Thoracic aorta (tissue), 2 donors: ENCODE results near the gene ENPP3. TPM values are rescaled to one million over a fixed set of nuclear protein-coding genes. Genes with fewer than 3 reads are reported as not detected.

Source experiments
- ATAC-seq: fragments of 150-250 bp; one replicate; pipeline ENCODE4 v1.8.0; 2017; ENCODE audit warnings: low read depth; ENCODE audit not compliant: insufficient number of reproducible peaks, low FRiP score
- DNase-seq: peaks from one replicate; pipeline ENCODE4 v3.0.0-alpha.2; 2020; ENCODE audit warnings: low spot score
- H3K27ac ChIP-seq, 2 donors: fragments of 200-600 bp; sonication (generic); 1 replicate in 1 of 2; 2 replicates in 1 of 2; pipeline ENCODE4 v1.5.1; 2016; ENCODE audit warnings: mild to moderate bottlenecking in 2 of 2, moderate library complexity in 2 of 2
- H3K27me3 ChIP-seq: fragments of 200-600 bp; sonication (generic); replicated peaks from 2 replicates; pipeline ENCODE4 v1.6.0; 2016; ENCODE audit warnings: mild to moderate bottlenecking; ENCODE audit not compliant: insufficient read depth
- H3K36me3 ChIP-seq: fragments of 200-600 bp; sonication (generic); one replicate; pipeline ENCODE4 v1.5.1; 2016
- H3K4me1 ChIP-seq, 2 donors: fragments of 200-600 bp; sonication (generic); 1 replicate in 1 of 2; 2 replicates in 1 of 2; pipeline versions ENCODE4 v1.5.1 to v1.6.0; 2016; ENCODE audit warnings: low read depth in 2 of 2, mild to moderate bottlenecking in 1 of 2; ENCODE audit not compliant: control insufficient read depth in 1 of 2
- H3K4me3 ChIP-seq: fragments of 200-600 bp; sonication (generic); 2 replicates; pipeline ENCODE4 v1.5.1; 2016; ENCODE audit warnings: mild to moderate bottlenecking
- H3K9me3 ChIP-seq: fragments of 200-600 bp; sonication (generic); 2 replicates; pipeline ENCODE4 v1.5.1; 2016
- CTCF ChIP-seq: fragments of 200-600 bp; sonication (generic); IDR thresholded peaks from one replicate; pipeline ENCODE4 v1.5.1; 2019; ENCODE audit warnings: antibody characterized with exemption
- total RNA-seq, 2 donors: library from RNA; depleted of rRNA; stranded (reverse); fragments of >200 nt; gene quantifications; one replicate each; pipeline versions ENCODE4 v1.1.0 to v1.2.3, GENCODE V29; 2016

The ENPP3 gene
- total RNA-seq, 2 donors from 2014 or later = 0.49 to 0.54 TPM

- H3K9me3 ChIP-seq = no peaks in the 10 kb centered on the region
- TF ChIP-seq CTCF = peak; percentile 85
- H3K36me3 ChIP-seq = peaks cover 9% of the 10 kb centered on the region
- peak within 1 kb of the TSS; percentile 64 to 70 for H3K27ac ChIP-seq
- peak within 1 kb of the TSS; percentile 89 for H3K4me3 ChIP-seq
- ATAC-seq = peak; percentile 78
- DNase-seq = peak; percentile 66
- peaks cover 12 to 35% of the 10 kb centered on the region in 2 donors for H3K4me1 ChIP-seq
- no peaks in the 10 kb centered on the region for H3K27me3 ChIP-seq
Measured at GRCh38 chr6:131627724-131628682, 9.1 kb upstream of the ENPP3 start, which contains the start of gene MED23. Gene MED23 (minus strand): TSS chr6:131628242. CDS start chr6:131628049, 193 bp downstream.

- no peaks in the 10 kb centered on the region for H3K27me3 ChIP-seq
- DNase-seq (no peak), ATAC-seq (no peak)
- TF ChIP-seq CTCF = no peak
- peak overlapping the region; percentile 89 for H3K4me3 ChIP-seq
- peaks cover 6% of the 10 kb centered on the region for H3K36me3 ChIP-seq
- peaks cover 12 to 35% of the 10 kb centered on the region in 2 donors for H3K4me1 ChIP-seq
- H3K9me3 ChIP-seq = no peaks in the 10 kb centered on the region
- H3K27ac ChIP-seq = peak overlapping the region; percentile 64 to 70
Measured at GRCh38 chr6:131628726-131629125, 8.4 kb upstream of the ENPP3 start.

GRCh38 chr6:131629651-131630050 is 7.5 kb upstream of the ENPP3 start:
- no peak for TF ChIP-seq CTCF
- H3K27me3 ChIP-seq = no peaks in the 10 kb centered on the region
- H3K4me3 ChIP-seq = peak overlapping the region; percentile 6
- peak overlapping the region; percentile 64 to 70 for H3K27ac ChIP-seq
- peak; percentile 28 for ATAC-seq
- H3K9me3 ChIP-seq = no peaks in the 10 kb centered on the region
- no peaks in the 10 kb centered on the region for H3K36me3 ChIP-seq
- DNase-seq = no peak
- peaks cover 12 to 35% of the 10 kb centered on the region in 2 donors for H3K4me1 ChIP-seq

- no peaks in the 10 kb centered on the region for H3K27me3 ChIP-seq
- peaks cover 12 to 35% of the 10 kb centered on the region in 2 donors for H3K4me1 ChIP-seq
- H3K36me3 ChIP-seq = no peaks in the 10 kb centered on the region
- H3K4me3 ChIP-seq = no peak overlapping the region
- H3K9me3 ChIP-seq = no peaks in the 10 kb centered on the region
- no peak for DNase-seq
- ATAC-seq = no peak
- no peak for TF ChIP-seq CTCF
- H3K27ac ChIP-seq = no peak overlapping the region
Measured at GRCh38 chr6:131631625-131632289, 5.3 kb upstream of the ENPP3 start.
